ENCODE data around the gene SLF1. TPM values are rescaled to one million over a fixed set of nuclear protein-coding genes. Genes with fewer than 3 reads are reported as not detected.

Gene SLF1
- total RNA-seq, 1 donor from 2014 or later = 9.0 TPM

Other genes with a start within 250 kb of the SLF1 start
- gene KIAA0825, start 65 bp upstream of the SLF1 start, total RNA-seq = 1.5 TPM

Measured in Right ventricle myocardium superior (tissue), 1 donor.